GM18873 (cell line): ENCODE data around the gene SH3YL1.

Source experiments
- ATAC-seq: cut with Tn5 transposase; IDR thresholded peaks from one replicate; pipeline ENCODE4 v1.9.1; 2021; ENCODE audit warnings: mild to moderate bottlenecking, moderate library complexity, moderate number of reproducible peaks; ENCODE audit not compliant: unreplicated experiment, low FRiP score

The SH3YL1 gene

GRCh38 chr2:228115-228514, 35.7 kb downstream of the SH3YL1 start:
- no peak for ATAC-seq

GRCh38 chr2:223971-224760, 39.7 kb downstream of the SH3YL1 start:
- ATAC-seq: no peak

- no peak for ATAC-seq
Observed at GRCh38 chr2:223451-223850, 40.4 kb downstream of the SH3YL1 start.

GRCh38 chr2:216068-216467, 47.8 kb downstream of the SH3YL1 start:
- ATAC-seq: no peak

- no peak for ATAC-seq
Observed at GRCh38 chr2:213932-214693, 49.7 kb downstream of the SH3YL1 start.

- no peak for ATAC-seq
Observed at GRCh38 chr2:211486-212184, 52.2 kb downstream of the SH3YL1 start.

GRCh38 chr2:210660-211059, 53.2 kb downstream of the SH3YL1 start:
- no peak for ATAC-seq

GRCh38 chr2:209470-209869, 54.4 kb downstream of the SH3YL1 start:
- no peak for ATAC-seq

GRCh38 chr2:208335-208734, 55.5 kb downstream of the SH3YL1 start:
- no peak for ATAC-seq

- no peak for ATAC-seq
Observed at GRCh38 chr2:203984-204383, 59.8 kb downstream of the SH3YL1 start.

- no peak for ATAC-seq
Observed at GRCh38 chr2:203401-203800, 60.4 kb downstream of the SH3YL1 start.

- no peak for ATAC-seq
Observed at GRCh38 chr2:202945-203344, 60.9 kb downstream of the SH3YL1 start.

- no peak for ATAC-seq
Observed at GRCh38 chr2:201648-202433, 62.0 kb downstream of the SH3YL1 start.

- ATAC-seq: no peak
Observed at GRCh38 chr2:199041-199966, 64.5 kb downstream of the SH3YL1 start.

GRCh38 chr2:196406-196805, 67.4 kb downstream of the SH3YL1 start:
- no peak for ATAC-seq

- ATAC-seq: no peak
Observed at GRCh38 chr2:195932-196331, 67.9 kb downstream of the SH3YL1 start.

- no peak for ATAC-seq
Observed at GRCh38 chr2:193141-193671, 70.6 kb downstream of the SH3YL1 start.

- ATAC-seq: no peak
Observed at GRCh38 chr2:191311-192190, 72.3 kb downstream of the SH3YL1 start.
